LNCAP (cell line): ENCODE measurements around the gene DGCR6L.

Experiments
- CTCF ChIP-seq: fragments of 450-650 bp; IDR thresholded peaks from 2 replicates; pipeline ENCODE4 v1.5.1; 2017; ENCODE audit warnings: mild to moderate bottlenecking

Gene DGCR6L

GRCh38 chr22:20319745-20320658, at the start of gene DGCR6L:
TSS of gene DGCR6L (minus strand) at chr22:20320060. CDS start at chr22:20319988, 72 bp downstream.
- no peak for TF ChIP-seq CTCF

GRCh38 chr22:20354238-20354975, 34.5 kb upstream of the DGCR6L start:
- no peak for TF ChIP-seq CTCF

GRCh38 chr22:20324139-20324516, 4.3 kb upstream of the DGCR6L start:
- TF ChIP-seq CTCF: no peak

GRCh38 chr22:20319041-20319744, 667 bp downstream of the DGCR6L start:
- no peak for TF ChIP-seq CTCF

GRCh38 chr22:20317402-20318042, 2.3 kb downstream of the DGCR6L start:
- peak; percentile 80 for TF ChIP-seq CTCF

- no peak for TF ChIP-seq CTCF
Observed at GRCh38 chr22:20316844-20317401, 2.9 kb downstream of the DGCR6L start.
